HG03175 (cell line): ENCODE results near the gene PHYHIPL.

Experiments used
- ATAC-seq: cut with Tn5 transposase; IDR thresholded peaks from one replicate; pipeline ENCODE4 v1.9.1; 2021; ENCODE audit warnings: mild to moderate bottlenecking, moderate library complexity; ENCODE audit not compliant: unreplicated experiment

The PHYHIPL gene

DNA sequence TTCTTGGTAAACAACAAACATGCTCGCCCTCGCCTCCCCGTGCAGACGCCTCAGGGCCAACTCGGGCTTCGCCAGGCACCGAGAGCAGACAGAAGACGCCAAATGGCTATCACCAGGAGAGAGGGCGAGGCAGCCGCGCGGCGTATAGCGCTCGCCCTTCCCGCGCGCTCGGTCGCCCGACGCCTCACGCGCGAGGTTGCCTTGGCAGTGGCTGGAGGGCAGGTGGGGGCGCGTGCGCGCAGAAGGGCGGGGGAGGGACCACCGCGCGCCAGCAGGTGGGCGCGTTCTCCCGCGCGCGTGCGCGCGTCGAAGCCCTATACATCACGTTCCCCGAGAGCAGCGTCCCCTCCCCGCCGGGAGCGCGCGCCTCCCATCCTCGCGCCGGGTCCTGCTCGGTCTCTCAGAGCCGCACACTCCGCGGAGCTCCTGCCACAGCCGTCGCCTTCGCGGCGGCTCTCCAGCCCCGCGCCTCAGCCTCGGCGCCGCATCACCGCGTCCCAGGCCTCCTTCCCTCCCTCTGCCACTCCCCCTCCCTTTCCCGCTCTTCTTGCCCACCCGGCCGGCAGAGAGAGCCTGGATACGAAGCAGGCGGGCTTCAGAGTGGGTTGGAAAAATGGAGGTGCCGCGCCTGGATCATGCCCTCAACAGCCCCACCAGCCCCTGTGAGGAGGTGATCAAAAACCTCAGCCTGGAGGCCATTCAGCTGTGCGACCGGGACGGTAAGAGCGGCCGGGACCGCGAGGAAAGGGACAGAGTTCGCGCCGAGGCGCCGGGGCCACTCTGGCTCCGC, at the start of gene PHYHIPL:
TSS of gene PHYHIPL (plus strand) at position 403 of the 790 bp plus-strand sequence. CDS start at position 614, 211 bp downstream.
- no peak for ATAC-seq

- ATAC-seq, result no peak
Observed at GRCh38 chr10:59126991-59127390, 49.5 kb upstream of the PHYHIPL start.

GRCh38 chr10:59127991-59128390, 48.5 kb upstream of the PHYHIPL start:
- no peak for ATAC-seq

GRCh38 chr10:59129867-59130266, 46.6 kb upstream of the PHYHIPL start:
- no peak for ATAC-seq

DNA sequence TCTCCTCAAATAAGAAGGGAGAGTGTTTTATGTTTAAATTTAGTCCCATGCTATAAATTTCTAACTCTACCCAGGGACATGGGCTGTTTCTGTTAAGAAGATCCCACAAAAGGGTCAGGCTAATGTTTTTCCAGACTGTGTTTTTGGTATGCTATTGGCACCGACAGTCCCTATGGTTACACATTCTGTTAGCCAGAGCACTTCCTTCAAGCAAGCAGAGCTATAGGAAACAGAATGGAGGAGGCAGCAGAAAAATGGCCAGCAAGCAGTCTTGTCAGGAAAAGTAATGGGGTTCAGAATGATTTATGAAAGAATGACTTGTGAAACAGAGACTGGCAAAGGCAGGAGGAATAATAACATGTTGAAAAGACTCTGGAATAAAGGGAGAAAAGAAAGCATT, 44.8 kb upstream of the PHYHIPL start:
- no peak for ATAC-seq

- ATAC-seq, result no peak
Observed at GRCh38 chr10:59133841-59134593, 42.4 kb upstream of the PHYHIPL start.

DNA sequence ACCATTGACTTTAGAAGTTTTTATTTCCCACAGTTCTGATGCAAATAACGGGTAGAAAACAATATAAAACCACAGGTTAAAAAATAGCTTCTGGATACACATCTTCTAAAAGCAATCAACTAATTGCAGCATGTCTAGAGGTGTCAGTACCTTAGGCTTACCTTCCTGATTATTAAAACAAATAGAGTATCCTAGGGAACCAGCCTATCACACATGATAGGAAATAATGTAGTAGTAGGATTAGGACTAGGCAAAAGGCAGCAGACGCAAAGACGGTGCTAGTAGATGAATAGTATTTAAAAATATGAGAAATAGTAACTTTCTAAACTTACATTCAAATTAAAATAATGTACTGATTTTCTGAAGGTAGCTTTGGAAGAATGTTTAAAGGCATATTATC, 41.7 kb upstream of the PHYHIPL start:
- ATAC-seq, result no peak

GRCh38 chr10:59135275-59135674, 41.2 kb upstream of the PHYHIPL start:
- no peak for ATAC-seq

DNA sequence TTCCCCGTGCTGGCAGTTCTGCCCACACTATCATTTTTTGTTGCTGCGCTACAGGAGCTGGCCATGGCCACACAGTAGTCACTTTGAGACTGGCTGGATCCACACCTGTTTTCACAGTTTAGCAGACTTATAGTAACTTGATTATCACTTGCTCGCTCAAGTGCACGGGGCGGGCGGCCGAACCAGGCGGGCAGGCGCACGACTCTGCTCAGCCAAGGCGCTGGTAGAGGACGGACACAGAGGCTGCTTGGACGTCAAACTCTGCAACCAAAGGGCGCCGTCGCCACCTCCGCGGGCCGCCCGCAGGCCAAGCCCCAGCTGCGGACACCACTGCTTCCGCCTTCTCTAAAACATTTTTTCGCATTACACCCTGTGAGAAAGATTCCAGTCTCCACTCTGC, 38.4 kb upstream of the PHYHIPL start:
- no peak for ATAC-seq

GRCh38 chr10:59143544-59143943, 32.9 kb upstream of the PHYHIPL start:
- ATAC-seq, result no peak

DNA sequence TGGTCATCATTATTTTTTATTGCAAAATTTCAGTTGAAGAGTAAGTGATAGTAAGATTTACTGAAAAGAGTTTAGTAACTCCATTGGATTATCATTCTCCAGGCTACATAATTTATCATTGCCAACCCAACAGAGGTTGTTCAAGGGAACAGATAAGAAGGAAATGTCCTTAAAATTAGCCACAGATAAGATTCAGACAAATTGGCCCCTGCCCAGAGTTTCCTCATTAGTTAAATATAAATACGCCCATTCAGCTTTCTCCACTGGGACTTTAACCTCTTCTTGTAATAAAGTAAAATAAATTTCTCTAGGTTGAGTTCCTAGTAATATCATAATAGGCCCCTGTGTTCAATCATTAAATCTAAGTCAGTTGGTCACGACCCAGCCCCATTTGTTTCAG, 27.7 kb upstream of the PHYHIPL start:
- ATAC-seq, result no peak

- no peak for ATAC-seq
Observed at GRCh38 chr10:59155556-59155955, 20.9 kb upstream of the PHYHIPL start.

DNA sequence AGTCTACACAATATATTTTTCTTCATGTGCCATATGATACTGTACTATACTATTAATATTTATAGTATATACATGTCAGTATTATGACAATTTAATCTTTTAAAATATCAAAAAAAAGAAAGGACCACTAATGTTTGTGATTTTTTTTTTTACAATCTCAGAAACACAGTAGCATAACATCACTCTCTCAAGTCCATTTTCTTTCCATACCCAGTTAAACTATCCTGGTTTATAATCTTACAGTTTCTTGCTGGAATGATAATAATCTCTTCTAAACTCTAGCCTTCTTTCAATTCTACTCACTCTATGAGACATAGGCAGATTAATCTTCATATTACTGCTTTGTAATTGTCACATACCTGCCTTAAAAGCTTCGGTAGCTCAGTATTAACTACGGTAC, 8.9 kb upstream of the PHYHIPL start:
- ATAC-seq, result no peak

GRCh38 chr10:59172567-59172966, 3.9 kb upstream of the PHYHIPL start:
- ATAC-seq, result no peak

GRCh38 chr10:59173414-59173813, 3.0 kb upstream of the PHYHIPL start:
- no peak for ATAC-seq

- ATAC-seq, result no peak
Observed at GRCh38 chr10:59175538-59176240, 754 bp upstream of the PHYHIPL start.

DNA sequence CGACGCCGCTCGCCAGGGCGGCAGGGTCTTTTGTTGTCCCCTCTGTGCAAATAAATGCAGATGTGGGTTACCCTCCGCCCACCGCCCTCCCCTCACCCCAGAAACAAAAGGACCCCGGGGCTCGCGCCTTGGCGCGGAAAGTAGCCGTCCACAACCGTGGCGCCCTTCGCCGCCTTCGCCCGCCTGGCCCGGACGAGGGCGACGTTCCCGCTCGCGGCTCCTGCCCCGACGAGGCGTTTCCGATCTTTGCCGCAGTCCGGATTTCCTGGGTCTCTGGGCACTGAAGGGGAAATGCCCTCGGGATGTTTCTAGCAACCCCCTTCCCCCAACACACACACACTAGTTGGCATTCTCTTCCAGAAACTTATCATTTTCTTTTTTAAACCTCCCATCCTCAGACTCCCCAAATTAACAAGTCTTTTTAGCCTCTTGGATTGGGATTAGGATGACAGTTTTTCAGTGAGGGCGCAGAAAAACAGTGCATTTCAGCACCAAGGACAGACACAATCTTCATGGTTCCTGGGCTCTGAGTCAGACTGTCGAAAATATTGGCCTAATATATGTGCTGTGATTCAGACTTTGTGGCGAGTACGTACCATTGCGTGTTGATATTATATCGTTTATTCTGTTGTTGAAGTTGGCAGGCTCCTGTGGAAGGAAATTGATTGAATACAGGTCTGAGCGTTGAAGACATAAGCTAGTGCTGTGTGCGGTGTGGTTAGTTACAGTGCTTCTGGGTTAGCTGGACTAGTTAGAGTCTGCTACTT, 771 bp downstream of the PHYHIPL start:
- no peak for ATAC-seq

- no peak for ATAC-seq
Observed at GRCh38 chr10:59177836-59178235, 1.4 kb downstream of the PHYHIPL start.

DNA sequence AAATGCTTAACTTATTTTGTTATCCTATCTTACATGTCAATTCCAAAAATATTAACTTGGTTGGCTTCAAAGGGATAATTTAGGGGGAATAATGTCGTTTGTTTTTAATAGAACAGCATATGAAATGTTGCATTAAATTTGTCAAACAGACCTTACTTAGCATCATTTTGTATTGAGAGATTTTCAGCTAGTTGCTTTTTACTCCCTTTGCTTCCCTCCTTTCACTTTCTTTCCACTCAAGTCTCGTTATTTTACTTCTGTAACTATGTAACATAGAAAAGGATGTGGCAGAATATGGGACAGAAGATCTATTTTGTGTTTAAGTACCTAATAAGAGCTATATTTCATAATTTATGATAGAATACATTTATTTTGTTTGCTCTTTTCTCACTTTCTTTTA, 2.6 kb downstream of the PHYHIPL start:
- ATAC-seq, result no peak

DNA sequence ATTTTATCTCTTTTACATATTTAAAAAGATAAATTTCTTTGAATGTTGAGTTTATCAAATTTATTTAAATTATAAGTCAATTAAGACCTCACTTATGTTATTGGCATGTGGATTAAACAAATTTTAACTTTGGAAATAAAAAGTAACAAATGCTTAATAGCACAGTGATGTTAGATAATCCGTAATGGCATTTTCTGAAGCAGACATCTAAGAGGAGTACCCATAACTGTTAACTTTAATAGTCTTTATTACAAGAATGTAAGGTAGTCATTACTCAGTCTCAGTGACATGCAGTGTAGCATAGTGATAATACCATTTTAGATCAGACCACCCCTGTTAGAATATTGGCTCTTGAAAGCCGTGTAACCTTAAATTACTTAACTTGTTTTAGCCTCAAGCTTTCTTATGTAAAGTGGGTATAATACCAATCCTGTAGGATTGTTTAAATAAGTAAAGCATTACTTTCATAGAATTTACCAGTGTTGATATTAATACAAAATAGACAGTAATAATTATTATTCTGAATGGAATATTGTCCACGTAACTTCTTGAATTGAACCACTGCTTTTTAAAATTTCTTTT, 4.3 kb downstream of the PHYHIPL start:
- no peak for ATAC-seq

GRCh38 chr10:59181668-59182067, 5.2 kb downstream of the PHYHIPL start:
- peak; percentile 55 for ATAC-seq
